Eye (tissue), 1 donor: ENCODE data around the gene CDH23.

ENCODE experiments used
- DNase-seq: peaks from one replicate; pipeline ENCODE4 v3.0.0-alpha.2; 2015

CDH23 gene

GRCh38 chr10:71647526-71648253, 251.0 kb downstream of the CDH23 start:
- peak; percentile 53 for DNase-seq

DNA sequence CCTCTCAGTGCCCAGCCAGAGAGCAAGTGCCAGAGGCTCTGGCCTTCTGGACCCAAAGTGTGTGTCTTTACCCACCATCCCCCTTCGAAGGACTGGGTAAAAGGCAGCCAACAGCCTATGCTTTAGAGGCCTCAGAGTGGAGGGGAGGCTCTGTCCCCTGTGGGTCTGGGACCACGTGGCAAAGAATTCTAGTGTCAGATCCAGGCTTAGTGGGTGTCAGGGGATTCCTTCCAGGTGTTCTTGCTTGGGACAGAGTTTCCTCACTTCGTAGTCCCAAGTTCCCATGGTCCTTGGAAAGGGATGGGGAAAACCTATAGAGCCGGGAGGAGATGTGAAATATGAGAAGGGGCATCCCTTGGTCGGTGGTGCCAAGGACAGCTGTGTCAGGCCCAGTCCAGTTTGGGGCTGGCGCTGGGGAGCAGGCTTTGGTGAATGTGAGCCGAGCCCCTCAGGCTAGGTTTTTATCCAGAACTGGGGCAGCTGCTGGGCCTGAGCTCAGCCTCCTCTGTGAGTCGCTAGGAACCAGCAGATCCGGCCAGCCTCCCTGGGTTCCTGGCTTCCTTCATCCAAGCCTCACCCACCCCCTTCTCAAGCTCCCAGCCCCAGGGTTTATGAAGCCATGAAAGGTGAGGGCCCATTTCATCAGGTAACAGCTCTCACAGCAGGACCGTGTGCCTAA, 251.7 kb downstream of the CDH23 start:
- DNase-seq: no peak

DNA sequence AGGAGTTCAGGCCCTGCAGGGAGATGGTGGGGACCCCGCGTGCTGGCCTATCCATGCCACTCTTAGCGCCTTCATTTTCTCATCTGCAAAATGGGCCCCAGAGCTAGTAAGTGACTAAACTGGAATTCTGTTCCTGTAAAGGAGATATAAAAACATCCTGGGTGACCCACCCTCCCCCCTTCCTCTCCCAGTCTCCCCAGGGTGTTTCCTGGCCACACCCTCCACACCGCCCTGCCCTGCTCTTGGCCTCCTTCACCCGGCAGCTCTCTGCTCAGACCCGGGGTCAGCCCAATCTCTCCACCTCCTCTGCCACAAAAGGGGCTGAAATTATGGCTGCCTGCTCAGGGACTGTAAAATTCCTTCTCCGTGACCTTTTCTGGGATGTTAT, 252.2 kb downstream of the CDH23 start:
- no peak for DNase-seq

DNA sequence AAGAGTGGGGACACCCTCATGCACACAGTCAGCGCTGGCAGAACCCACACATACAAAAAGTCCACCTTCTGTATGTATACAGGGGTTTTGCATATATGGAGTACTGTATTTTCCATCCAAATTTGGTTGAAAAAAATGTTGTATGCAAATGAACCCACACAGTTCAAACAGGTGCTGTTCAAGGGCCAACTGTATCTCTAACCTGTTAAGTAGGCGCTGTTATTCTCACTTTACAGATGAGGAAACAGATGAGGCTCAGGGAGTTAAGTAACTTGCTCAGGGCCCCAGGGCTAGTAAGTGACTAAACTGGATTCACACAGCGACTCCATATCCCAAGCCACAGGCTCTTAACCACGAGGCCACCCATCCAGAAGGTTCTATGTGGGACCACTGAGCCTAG, 252.9 kb downstream of the CDH23 start:
- no peak for DNase-seq

- no peak for DNase-seq
Observed at GRCh38 chr10:71650397-71650796, 253.7 kb downstream of the CDH23 start.

DNA sequence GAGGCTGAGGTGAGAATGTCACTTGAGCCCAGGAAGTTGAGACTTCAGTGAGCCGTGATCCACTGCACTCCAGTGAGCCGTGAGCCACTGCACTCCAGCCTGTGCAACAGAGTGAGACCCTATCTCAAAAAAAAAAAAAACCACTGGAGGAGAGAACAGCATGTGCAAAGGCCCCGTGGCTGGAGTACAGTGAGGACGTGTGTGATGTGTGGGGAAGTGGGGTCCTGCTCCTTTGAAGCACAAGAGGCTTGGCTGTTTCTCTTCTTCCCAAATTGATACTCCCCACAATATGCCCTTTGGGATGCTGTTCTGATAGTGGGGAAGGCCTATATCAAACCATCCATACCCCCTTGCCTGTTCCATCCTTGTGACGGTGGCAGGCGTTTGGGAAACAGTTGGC, 254.7 kb downstream of the CDH23 start:
- no peak for DNase-seq

GRCh38 chr10:71651928-71652327, 255.2 kb downstream of the CDH23 start:
- DNase-seq: no peak

GRCh38 chr10:71653044-71653443, 256.3 kb downstream of the CDH23 start:
- no peak for DNase-seq

DNA sequence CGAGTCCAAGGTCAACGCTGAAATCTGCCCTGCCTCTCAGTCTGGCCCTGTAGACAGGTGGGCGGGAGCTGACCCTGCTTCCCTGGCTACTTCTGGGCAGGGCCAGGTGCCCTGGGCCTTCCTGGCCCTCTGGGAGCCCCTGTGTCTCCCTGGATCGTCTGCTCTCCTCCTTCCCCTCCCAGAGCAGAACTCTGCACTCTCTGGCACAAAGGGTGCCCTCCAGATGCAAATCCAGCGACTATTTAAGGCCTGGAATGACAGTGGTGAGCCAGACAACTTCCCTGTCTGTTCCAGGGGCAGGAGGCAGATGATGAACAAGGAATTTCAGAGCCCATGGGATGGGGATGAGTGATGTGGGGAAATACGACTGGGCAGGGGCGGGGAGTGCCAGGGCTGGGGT, 259.5 kb downstream of the CDH23 start:
- DNase-seq: no peak

DNA sequence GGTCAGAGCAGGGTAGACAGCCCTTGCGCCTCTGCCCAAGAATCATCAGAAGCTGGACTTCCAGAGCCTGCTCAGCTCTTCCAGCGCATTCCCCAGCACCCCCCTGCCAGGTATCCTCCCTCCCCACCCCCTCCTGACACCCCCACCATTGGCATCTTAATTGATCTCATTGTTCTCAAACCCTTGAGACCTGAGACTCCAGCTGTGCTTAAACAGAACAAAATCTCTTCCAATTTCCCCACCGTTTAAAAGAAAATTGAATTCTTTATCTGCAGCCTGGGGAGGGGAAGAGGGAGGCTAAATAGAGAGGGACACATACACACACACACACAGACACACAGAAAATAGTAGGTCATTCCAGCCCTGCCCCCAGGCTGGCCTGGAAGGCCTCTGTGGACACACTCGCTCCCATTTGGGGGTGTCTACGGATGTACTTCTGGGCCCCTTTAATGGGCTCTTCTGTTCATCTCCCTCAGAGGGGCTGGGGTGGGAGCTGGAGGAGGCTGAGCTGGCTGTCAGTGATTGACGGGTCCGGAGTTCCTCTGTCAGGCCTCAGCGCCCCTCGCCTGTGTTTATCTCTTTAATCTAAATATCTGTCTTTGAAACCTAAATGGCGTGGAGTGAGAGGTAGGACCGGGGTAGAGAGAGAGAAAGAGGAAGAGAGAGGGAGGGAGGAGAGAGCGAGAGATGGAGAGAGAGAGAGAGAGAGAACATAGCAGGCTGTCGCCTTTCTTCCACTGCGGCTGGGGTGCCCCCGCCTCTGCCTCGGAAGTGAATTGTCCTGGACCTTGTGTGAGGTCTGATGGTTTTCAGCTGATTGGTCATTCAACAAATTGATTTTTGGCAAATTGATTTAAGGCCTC, 261.1 kb downstream of the CDH23 start:
- peak; percentile 70 for DNase-seq

GRCh38 chr10:71658467-71658745, 261.7 kb downstream of the CDH23 start:
- no peak for DNase-seq

DNA sequence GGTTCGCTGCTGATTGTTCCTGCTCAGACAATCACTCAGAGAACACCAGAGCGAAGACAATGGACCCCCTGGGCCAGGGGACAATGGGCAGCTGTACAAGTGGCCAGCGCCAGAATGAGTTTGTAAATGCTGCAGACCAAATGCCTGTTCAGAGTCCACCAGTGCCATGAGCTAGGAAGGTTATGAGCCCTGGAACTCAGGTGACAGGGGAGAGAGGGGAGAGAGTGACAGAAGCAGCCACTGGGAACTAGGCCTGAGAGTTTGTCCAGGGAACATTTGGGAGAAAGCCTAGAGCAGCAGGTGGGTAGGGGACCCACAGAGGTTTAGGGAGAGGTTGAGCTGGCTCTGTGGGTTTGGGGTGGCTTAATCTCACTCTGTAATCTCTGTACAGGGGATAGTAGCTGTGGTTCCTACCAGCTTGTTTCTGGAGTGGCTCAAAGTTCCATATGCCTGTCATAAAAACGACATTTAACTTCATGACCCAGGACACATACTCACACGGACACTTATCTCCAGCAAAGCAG, 262.5 kb downstream of the CDH23 start:
- DNase-seq: peak; percentile 86

GRCh38 chr10:71659737-71660136, 263.0 kb downstream of the CDH23 start:
- DNase-seq: no peak

GRCh38 chr10:71660313-71660712, 263.6 kb downstream of the CDH23 start:
- DNase-seq: no peak

- DNase-seq: no peak
Observed at GRCh38 chr10:71661060-71661622, 264.4 kb downstream of the CDH23 start.

GRCh38 chr10:71661779-71662336, 265.1 kb downstream of the CDH23 start:
- no peak for DNase-seq

DNA sequence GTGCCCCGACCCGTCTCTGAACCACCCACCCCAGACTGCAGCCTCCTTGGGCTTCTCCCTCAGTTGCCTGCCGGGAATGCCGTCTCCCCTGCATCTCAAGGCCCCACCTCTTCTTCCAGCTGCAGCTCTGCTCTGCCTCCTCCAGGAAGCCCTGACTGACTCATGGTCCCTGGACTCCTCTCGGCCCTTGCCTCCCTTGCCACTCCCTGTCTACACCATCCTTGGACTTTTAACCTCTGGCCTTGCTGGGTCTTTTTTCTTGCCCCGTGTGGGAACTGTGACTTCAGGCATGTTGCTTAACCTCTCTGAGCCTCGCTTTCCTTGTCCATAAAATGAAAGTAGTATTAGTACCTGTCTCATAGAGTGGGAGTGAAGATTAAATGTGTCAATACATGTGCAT, 266.6 kb downstream of the CDH23 start:
- no peak for DNase-seq

- no peak for DNase-seq
Observed at GRCh38 chr10:71664585-71664984, 267.9 kb downstream of the CDH23 start.

- DNase-seq: no peak
Observed at GRCh38 chr10:71665456-71665855, 268.7 kb downstream of the CDH23 start.

GRCh38 chr10:71666639-71667386, 270.1 kb downstream of the CDH23 start:
- peak; percentile 88 for DNase-seq

DNA sequence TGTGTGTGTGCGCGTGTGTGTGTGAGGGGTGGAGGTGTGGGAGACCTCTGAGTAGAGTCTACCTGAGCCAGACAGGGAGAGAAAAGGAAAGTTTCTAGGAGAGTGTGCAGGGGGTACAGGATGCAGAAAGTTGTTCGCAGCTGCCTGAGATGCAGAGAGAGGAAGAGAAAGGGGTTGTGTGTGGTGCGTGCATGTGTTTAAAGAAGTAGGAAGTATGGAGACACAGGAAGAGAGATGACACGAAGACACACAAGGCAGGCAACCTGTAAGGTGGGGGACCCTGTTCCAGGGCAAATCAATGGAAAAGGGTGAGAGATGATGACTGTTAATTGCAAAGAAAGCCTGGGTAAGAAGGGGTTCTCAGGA, 270.6 kb downstream of the CDH23 start:
- DNase-seq: no peak
